ENCODE results near the gene JMJD6. TPM values are rescaled to one million over a fixed set of nuclear protein-coding genes. Genes with fewer than 3 reads are reported as not detected.

Gene JMJD6
- total and polyA plus RNA-seq, 2 of the 8 experiments (the other 6 are each of a cell fraction or from before 2014, with no cell fraction given) = 8.6 to 18.6 TPM

DNA sequence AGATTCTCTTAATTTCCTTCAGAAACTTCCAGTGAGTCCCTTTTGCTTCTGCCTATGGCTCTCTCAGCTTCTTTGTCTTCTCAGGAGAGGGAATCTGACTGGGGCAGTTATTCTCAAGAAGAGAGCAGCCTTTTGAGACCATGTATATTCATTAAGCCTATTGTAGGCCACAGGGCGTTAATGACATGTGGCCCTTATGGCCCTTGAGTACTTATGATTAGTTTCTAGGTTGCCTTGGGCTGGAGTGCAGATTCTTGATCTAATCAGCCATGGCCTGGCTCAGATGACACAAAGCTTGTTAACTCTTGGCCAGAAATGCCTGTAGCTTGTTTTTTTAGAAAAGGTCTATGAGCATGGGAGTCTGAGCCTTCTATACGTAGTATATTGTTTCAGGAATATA lies 28.9 kb upstream of the JMJD6 start:
- no peaks in the 10 kb centered on the region for H3K79me1 ChIP-seq (ENCODE audit: low read depth, low read length)
- H4K91ac ChIP-seq (replicated peaks; ENCODE audit: insufficient read length, low read length) = no peak overlapping the region
- H2AK5ac ChIP-seq (ENCODE audit: low read depth, low read length) = no peak overlapping the region
- H3K23me2 ChIP-seq (ENCODE audit: low read depth, low read length) = no peaks in the 10 kb centered on the region
- H3K27me3 ChIP-seq (replicated peaks in 1 of 4; ENCODE audit: control insufficient read depth in 3 of 4, extremely low read depth in 1 of 4, insufficient read depth in 3 of 4, low read length in 3 of 4) = no peaks in the 10 kb centered on the region
- POLR2A ChIA-PET (ENCODE audit: partially characterized antibody) = interaction anchor here (0.6 to 1.3 kb wide), 4 partner anchors 14 to 568 kb away, joined by 3 to 7 read pairs (median 4); partner anchors contain the start of gene MFSD11
- no peak overlapping the region for H2AFZ ChIP-seq (ENCODE audit: low read length)
- no peak for DNase-seq (ENCODE audit: low read depth in 1 of 2, low spot score in 2 of 2)
- no peak overlapping the region for H3K56ac ChIP-seq (replicated peaks; ENCODE audit: insufficient read length, low read depth, low read length)
- H3K27ac ChIP-seq (ENCODE audit: low read depth, low read length) = no peak overlapping the region
- no peak overlapping the region for H2BK5ac ChIP-seq (ENCODE audit: low read depth, low read length)
- H2BK15ac ChIP-seq (ENCODE audit: low read length) = no peak overlapping the region
- peaks cover 0 to 4% (median 4%) of the 10 kb centered on the region in 4 experiments; a peak in 4 of 8 replicates for H3K36me3 ChIP-seq (ENCODE audit: control insufficient read depth in 2 of 4, insufficient read depth in 4 of 4, low read length in 3 of 4)
- H4K8ac ChIP-seq (ENCODE audit: extremely low read depth, insufficient read depth, low read length) = no peak overlapping the region
- no peak overlapping the region for H3K9ac ChIP-seq (replicated peaks in 1 of 4; ENCODE audit: extremely low read depth in 1 of 4, low read depth in 3 of 4, low read length in 3 of 4)
- no peak overlapping the region for H3K4me2 ChIP-seq (ENCODE audit: insufficient read depth in 1 of 2, low read depth in 2 of 2, low read length in 2 of 2)
- H3K9me3 ChIP-seq (ENCODE audit: insufficient read depth in 2 of 2, low read depth in 1 of 2, low read length in 1 of 2) = no peaks in the 10 kb centered on the region
- FAIRE-seq = no peak
- H2BK12ac ChIP-seq (ENCODE audit: low read depth, low read length) = no peak overlapping the region
- no peak overlapping the region for H3K23ac ChIP-seq (ENCODE audit: insufficient read length)
- CTCF ChIA-PET (ENCODE audit: partially characterized antibody) = interaction anchor here (0.6 to 2.1 kb wide), 3 partner anchors 26 to 174 kb away, joined by 4 to 6 read pairs (median 5); no protein-coding TSS in a partner anchor
- H3K4me3 ChIP-seq (ENCODE audit: extremely low read depth in 1 of 4, insufficient read depth in 2 of 4, low read depth in 3 of 4, low read length in 4 of 4) = no peak overlapping the region
- H3K4ac ChIP-seq (replicated peaks; ENCODE audit: insufficient read length, low read depth, low read length) = no peak overlapping the region
- H3K14ac ChIP-seq (ENCODE audit: insufficient read length) = no peak overlapping the region
- peaks cover 0 to 1% of the 10 kb centered on the region in 2 experiments for H4K20me1 ChIP-seq (replicated peaks in 1 of 2; ENCODE audit: control insufficient read depth in 1 of 2, insufficient read depth in 2 of 2, low read length in 2 of 2)
- H3K18ac ChIP-seq (ENCODE audit: extremely low read depth, low read length) = no peak overlapping the region
- WGBS, 2 experiments (ENCODE audit: extremely low coverage in 1 of 2, insufficient coverage in 1 of 2, insufficient read length in 1 of 2, insufficient replicate concordance in 2 of 2, low coverage in 1 of 2, low lambda C conversion rate in 2 of 2, missing lambda C conversion rate in 1 of 2) = 90% methylated on average over 2 of the region's 2 CpGs; no CpG with 5 or more reads in 1 of the 2 experiments
- no peaks in the 10 kb centered on the region for H3K79me2 ChIP-seq (ENCODE audit: control insufficient read depth in 1 of 2, insufficient read depth in 2 of 2, low read length in 2 of 2)
- H2BK20ac ChIP-seq (ENCODE audit: low read length) = no peak overlapping the region
- H3K4me1 ChIP-seq (replicated peaks in 1 of 4; ENCODE audit: control insufficient read depth in 3 of 4, insufficient read depth in 4 of 4, low read length in 3 of 4) = no peaks in the 10 kb centered on the region
- H4K5ac ChIP-seq (ENCODE audit: insufficient read length, low read depth, low read length) = no peak overlapping the region
- no peak overlapping the region for H2BK120ac ChIP-seq (replicated peaks; ENCODE audit: low read depth, low read length)
- TF ChIP-seq SP1 (IDR thresholded peaks at IDR 0.05; ENCODE audit: low read depth, low read length) = no peak
- TF ChIP-seq, protein P1, sequence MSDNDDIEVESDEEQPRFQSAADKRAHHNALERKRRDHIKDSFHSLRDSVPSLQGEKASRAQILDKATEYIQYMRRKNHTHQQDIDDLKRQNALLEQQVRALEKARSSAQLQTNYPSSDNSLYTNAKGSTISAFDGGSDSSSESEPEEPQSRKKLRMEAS (IDR thresholded peaks at IDR 0.05) = no peak
- no peak for TF ChIP-seq POU5F1 (IDR thresholded peaks at IDR 0.05; ENCODE audit: low read depth, low read length)
- no peak for TF ChIP-seq NRF1 (IDR thresholded peaks at IDR 0.05; ENCODE audit: low read depth, low read length)
- TF ChIP-seq KDM5A (IDR thresholded peaks at IDR 0.05; ENCODE audit: low read length) = no peak

Data from H1 (cell line).